Peyer's patch (tissue), 4 donors: Measurements from ENCODE around the gene NOMO2.
"Not testable (repeated sequence)": the region's sequence is repeated elsewhere in the genome, so short reads cannot be mapped to it uniquely, and the experiment has no call there.

Source experiments
- POLR2A ChIP-seq, 2 donors: fragments of 450-650 bp; IDR thresholded peaks; one replicate each; pipeline ENCODE4 v1.5.1; 2017; ENCODE audit warnings: antibody characterized with exemption in 2 of 2, mild to moderate bottlenecking in 2 of 2, moderate library complexity in 2 of 2
- TF ChIP-seq, protein P1 (sequence below), 6 experiments: fragments of 450-650 bp in 4 of 6; fragments of 200-600 bp in 2 of 6; sonication (generic) in 1 of 6; IDR thresholded peaks; one replicate each; pipeline ENCODE4 v1.5.1; 2017 to 2019; ENCODE audit warnings: antibody characterized with exemption in 6 of 6, mild to moderate bottlenecking in 3 of 6, moderate library complexity in 1 of 6

DNA sequence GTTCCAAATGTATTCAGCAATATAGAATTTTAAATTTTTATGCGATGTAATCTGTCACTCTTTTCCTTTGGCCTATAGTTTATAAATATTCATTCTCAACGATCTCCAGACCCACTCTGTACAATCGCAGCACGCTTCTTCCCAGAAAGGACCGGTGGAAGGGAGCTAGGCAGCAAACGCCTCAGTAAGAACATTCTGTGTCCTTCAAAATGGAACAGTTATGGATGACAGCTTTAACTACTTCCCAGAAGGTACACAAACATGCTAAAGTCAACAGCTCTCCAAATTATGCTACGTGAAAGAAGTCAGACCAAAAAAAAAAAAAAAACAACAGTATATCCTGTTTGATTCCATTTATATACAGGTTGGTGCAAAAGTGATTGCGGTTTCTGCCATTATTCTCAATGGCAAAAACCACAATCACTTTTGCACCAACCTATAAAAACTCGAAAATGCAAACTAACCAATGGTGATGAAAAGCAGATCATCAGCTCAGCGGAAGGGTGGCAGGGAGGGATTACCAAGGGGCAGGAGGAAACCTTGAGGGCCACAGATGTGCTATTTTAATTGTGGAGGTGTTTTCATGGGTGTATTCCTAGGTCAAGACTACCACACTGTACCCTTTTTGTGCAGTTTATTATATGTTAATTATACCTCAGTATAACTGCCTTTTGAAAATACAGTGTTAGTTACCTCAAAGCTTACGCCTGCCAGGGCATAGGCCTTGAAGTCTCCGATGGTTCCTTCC lies 43.2 kb downstream of the NOMO2 start:
- TF ChIP-seq, protein P1, sequence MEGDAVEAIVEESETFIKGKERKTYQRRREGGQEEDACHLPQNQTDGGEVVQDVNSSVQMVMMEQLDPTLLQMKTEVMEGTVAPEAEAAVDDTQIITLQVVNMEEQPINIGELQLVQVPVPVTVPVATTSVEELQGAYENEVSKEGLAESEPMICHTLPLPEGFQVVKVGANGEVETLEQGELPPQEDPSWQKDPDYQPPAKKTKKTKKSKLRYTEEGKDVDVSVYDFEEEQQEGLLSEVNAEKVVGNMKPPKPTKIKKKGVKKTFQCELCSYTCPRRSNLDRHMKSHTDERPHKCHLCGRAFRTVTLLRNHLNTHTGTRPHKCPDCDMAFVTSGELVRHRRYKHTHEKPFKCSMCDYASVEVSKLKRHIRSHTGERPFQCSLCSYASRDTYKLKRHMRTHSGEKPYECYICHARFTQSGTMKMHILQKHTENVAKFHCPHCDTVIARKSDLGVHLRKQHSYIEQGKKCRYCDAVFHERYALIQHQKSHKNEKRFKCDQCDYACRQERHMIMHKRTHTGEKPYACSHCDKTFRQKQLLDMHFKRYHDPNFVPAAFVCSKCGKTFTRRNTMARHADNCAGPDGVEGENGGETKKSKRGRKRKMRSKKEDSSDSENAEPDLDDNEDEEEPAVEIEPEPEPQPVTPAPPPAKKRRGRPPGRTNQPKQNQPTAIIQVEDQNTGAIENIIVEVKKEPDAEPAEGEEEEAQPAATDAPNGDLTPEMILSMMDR (IDR thresholded peaks at IDR 0.05) = not testable (repeated sequence)
- TF ChIP-seq POLR2A (IDR thresholded peaks at IDR 0.05) = not testable (repeated sequence)
